Measurements from ENCODE around the gene TRMT11.

DNA sequence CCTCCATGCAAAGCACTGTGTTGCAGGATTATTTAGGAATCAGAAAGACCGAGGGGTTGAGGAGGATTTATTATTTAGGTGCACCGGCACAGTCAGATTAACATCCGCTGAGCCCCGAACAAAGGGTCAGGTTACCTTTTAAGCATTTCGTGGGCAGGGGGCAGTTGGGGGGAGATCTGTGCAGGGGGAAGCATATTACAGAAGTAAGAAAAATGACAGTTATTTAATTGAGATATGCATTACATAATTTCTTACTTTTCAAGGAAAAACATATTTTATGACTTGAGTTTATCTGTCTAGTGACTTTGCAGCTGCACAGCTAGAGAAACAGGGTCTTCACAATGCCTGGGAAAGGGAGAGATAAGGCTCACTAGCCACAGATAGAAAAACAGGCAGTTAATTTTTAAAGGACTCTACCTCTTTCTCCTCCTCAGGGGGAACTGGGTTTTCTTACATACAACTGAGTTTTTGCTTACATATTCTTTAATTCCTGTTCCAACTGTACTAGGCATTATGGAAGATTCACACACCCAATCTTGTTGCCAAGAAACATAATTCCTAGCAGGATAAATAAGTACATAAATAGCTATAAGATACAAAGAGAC is 31.5 kb upstream of the TRMT11 start:
- TF ChIP-seq CTCF (conservative IDR thresholded peaks at IDR 0.05) (no peak), EZH2 (IDR thresholded peaks at IDR 0.05; ENCODE audit: low read depth) (no peak)

All from PC-9 (cell line).